GM18508 (cell line): ENCODE results near the gene MTHFR.
A peak's percentile ranks its signal among the peaks of the same experiment; 100 is the strongest.
"Not testable (repeated sequence)": the region's sequence is repeated elsewhere in the genome, so short reads cannot be mapped to it uniquely, and the experiment has no call there.

Experiments
- ATAC-seq: cut with Tn5 transposase; IDR thresholded peaks from one replicate; pipeline ENCODE4 v1.9.1; 2021; ENCODE audit warnings: moderate number of reproducible peaks; ENCODE audit not compliant: insufficient read depth, unreplicated experiment

MTHFR gene

DNA sequence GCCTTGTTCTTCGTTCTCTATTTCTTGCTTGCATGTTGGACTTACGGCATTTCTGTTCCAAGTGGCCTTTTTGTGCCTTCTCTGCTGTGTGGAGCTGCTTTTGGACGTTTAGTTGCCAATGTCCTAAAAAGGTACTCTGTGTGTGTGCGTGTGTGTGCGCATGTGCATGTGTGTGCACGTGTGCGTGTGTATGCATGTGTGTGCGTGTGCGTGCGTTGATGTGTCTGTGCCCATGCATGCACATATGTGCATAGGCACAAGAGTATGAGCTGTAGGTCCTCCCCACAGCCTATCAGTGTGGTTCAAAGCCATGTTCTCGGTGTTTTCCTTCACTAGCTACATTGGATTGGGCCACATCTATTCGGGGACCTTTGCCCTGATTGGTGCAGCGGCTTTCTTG, 28.1 kb upstream of the MTHFR start:
- ATAC-seq = no peak

DNA sequence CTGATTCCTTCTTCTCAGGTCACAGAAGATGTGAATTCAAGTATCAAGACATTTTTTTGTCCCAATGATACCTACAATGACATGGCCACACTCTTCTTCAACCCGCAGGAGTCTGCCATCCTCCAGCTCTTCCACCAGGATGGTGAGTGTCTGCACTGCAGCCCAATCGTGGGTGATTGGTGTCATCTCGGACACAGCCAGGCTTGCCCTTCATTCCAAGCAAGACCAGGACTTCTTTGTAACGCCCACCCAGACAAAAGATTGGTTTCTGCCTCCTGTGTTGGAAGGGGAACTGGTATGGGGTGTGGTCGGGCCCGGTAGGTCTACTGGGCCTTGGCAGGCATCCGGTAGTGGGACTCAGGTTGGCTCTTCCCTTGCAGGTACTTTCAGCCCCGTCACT, 27.7 kb upstream of the MTHFR start:
- no peak for ATAC-seq

DNA sequence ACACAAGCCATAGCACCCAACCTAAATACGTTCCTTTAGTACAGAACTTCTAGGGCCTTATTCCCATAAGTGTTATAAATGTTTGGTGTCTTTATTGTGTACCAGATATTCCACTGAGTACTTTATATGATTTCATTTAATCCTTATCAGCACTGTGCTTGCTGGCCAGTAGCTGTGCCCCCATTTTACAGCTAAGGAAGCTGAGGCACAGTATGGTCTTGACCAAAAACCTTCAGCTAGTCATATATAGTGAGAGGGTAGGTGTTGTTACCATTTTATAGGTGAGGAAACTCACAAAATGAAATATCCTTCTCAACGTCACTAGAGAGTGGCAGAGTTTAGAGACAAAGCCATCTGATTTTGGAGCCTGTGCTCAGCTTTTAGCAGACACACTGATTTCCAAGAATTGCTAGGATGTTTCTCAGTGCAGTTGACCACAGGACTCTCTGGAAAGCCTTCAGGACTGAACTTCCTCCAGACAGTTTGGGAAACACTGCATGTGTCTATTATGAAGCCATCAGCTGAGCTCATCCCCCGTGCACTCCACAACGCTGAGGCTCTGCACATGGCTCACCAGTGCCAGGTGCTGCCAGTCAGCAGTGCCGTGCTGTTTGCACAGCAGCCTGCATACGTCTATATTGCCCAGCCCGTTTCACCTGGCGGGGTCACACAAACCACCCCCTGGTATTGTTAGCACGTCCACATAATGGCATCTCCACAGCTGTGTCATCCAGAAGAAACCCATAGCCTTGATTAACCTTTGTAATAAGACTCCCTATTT, 26.4 kb upstream of the MTHFR start:
- no peak for ATAC-seq

DNA sequence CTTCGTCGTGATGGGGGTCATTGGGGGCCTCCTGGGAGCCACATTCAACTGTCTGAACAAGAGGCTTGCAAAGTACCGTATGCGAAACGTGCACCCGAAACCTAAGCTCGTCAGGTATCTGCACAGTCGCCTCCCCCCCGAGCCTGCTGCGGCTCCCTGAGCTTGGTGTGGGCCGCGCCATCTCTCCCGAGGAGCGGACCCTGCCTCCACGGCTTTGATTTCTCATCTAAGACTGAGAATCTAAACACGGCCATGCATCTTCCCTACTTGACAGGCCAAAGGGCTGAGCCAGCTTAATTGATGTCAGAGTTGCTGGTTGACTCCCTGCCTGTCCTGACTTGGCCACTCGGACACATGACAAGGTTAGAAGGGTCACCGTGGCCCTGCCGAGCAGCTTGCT, 22.7 kb upstream of the MTHFR start:
- no peak for ATAC-seq

DNA sequence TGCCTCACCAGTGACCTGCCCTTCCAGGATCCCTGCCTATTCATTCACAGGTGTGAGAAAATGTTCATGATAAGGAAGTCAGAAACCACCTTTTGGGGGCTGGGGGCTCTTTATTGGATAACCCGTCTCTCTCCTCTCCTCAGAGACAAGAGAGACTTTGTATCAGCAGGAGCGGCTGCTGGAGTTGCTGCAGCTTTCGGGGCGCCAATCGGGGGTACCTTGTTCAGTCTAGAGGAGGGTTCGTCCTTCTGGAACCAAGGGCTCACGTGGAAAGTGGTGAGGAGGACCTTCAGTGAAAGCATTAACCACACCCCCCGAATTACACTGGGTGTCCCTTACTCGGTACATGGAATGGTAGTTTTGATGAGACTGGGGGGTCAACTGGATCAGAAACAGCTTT, 21.2 kb upstream of the MTHFR start:
- ATAC-seq = no peak

DNA sequence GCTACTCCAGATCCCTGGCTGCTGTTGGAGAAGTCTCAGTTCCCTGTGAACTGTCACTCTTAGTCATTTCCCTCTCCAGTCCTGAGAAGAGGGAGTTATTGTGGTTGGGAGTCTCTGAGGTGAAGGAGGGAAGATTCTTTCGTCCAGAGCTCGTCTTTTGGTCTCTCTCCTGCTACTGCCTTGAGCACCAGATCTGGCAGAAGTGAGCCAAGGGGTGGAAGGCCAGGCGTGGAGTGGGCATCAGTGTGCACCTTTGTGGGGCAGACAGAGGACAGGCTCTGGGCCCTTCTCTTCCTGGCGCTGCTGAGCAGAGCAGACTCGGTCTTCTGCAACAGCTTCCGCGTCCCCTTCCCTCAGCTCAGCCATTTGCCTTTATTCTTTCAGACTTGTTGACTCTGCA, 19.4 kb upstream of the MTHFR start:
- ATAC-seq = no peak

DNA sequence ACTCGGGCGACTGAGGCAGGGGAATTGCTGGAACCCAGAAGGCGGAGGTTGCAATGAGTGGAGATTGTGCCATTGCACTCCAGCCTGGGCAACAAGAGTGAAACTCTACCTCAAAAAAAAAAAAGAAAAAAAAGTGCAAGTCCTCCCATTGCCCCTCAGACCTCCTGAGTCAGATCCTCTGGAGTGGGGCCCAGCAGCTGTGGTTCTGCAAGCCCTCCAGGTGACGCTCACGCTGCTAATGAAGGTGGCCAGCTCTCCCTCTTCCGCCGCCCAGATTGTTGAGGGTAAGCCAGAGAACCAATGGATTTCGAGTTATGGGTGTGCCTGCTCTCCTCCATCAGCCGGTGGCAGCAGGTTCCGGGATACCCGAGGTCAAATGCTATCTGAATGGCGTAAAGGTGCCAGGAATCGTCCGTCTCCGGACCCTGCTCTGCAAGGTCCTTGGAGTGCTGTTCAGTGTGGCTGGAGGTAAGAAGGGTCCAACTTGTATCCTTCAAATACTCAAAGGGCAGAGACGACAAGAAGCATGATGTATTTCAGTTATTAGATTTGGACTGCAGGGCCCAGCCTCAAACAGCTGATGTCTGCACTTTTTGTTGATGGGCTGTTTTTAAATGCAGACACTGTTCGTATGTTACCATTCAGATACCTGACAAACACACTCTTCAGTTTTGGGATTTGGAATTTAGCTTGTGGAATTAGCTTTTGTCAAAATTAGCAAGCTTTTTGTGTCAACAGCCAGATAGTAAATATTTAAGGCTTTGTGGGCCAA, 17.8 kb upstream of the MTHFR start:
- no peak for ATAC-seq

DNA sequence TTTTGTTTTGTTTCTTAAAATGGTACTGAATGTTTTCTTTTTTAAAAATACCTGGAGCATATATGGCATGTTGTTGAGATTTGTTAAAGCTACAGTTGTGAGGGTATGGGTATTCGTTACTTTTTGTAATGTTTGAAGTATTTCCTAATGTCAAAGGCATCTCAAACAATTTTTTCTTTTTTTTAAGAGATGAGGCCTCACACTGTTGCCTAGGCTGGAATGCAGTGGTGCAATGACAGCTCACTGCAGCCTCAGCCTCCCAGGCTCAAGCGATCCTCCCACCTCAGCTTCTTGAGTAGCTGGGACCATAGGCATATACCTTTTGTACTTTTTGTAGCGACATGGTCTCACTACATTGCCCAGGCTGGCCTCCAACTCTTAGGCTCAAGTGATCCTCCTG, 16.3 kb upstream of the MTHFR start:
- ATAC-seq = no peak

DNA sequence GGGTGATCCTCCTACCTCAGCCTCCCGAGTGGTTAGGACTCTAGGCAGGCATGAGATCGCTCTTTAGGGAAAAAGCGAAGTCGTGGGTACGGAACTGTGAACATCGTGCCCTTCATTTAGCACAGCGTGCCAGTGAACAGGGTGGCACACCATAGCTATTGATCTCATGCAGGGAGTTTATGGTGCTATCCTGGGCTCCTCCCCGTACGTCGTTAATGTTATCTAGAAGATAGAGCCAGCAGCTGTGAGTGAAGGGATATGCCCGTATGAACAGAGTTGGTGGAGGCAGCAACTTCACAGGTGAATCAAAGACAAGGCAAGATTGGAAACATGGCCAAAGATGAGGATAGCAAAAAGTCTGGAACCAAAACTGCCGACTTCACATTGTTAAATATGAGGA, 11.4 kb upstream of the MTHFR start:
- no peak for ATAC-seq

DNA sequence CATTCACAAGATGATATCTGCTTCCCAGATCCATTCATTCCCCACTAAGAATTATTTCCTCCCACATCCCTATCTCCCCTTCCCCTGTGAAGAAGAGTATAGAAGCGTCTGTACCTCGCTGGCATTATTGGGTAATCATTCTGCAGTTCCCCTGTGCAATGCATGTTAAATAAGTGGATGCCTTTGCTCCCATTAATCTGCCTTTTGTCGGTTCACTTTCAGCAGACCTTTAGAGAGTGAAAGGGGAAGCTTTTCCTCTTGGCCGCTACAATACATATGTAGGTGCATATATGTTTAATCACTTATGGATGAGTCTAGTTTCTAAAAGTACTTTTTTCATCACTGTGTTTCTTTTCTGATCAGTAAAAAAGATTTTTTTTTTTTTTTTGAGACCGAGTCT, 7.3 kb upstream of the MTHFR start:
- no peak for ATAC-seq

DNA sequence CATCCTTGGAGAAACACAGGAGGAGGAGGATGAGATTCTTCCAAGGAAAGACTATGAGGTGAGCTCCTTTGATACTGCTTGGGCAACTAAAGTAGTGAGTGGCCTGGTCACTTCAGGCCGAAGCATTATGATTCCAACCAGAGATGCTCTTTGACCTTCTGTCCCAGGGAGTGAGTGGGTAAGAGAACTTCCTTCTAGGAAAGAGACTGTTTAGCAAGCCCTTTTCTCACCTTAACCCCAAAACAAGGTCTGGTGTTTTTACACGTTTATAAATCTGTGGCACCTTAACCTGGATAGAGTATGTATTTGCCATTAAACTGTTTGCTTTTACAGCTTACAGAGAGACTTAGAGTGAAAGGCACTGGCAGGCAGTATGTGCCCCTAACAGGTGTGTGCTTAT, 1.4 kb upstream of the MTHFR start:
- no peak for ATAC-seq

DNA sequence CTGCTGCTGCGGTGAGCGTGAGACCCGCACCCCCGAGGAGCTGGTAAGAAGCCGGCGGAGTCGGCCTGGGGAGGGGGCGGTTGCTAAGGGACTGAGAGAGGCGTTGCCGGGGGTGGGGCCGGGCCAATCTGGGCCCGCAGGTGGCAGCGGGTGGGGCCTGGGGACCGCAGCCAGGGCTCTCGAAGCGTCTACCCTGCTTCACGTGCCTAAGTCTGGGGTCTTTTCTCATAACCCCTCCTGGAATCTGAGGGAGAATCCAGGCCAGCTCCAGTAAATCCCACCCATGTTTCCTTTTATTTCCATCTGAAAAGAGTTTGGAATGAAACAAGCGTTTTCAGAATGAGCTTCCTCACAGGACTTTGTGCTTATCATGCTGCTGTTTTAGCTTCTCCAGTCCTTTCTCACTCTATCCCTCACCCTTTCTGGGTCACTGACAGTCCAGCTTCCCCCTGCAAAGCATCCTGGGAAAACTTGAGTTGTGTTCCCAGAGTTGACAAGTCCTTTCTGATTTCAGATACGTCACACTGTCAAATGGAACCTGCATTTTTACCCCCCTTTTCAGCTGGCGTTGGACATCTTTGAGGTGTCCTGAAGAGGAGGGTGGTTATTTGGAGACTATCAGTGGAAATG, 658 bp upstream of the MTHFR start:
- peak; percentile 11 for ATAC-seq

DNA sequence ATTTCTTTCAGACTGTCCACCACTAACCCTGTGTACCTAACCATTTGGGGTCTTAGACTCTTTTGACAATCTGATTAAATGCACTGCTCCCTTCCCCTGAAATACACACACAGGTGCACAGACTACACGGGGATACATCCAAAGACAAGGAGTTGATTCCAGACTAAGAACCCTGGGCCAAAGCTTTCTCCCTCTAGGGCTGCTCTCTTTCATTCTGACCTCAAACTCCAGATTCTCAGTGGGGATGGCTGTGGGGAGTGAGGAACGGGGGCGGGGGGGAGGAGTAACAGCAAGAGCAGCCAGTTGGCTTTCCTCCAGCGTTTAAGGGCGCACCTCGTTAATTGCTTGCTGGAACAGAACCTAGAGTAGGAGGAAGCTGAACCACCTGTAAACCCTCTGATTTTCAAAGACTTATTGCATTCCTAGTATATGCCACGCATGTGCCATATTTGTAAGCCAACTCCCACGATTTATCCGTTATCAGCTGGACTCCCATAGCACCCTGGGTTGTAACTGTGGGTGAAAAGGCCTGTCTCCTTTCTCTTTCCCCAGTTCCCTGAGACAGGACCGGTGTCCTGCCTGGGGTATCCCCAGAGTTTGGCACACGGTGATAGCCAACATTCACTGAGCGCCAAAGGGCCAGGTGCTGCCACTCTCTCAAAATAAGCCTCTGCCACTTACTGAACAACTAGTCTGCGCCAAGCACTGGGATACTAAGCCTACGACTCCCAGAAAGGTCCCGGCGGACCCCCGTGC, 920 bp downstream of the MTHFR start:
- no peak for ATAC-seq

DNA sequence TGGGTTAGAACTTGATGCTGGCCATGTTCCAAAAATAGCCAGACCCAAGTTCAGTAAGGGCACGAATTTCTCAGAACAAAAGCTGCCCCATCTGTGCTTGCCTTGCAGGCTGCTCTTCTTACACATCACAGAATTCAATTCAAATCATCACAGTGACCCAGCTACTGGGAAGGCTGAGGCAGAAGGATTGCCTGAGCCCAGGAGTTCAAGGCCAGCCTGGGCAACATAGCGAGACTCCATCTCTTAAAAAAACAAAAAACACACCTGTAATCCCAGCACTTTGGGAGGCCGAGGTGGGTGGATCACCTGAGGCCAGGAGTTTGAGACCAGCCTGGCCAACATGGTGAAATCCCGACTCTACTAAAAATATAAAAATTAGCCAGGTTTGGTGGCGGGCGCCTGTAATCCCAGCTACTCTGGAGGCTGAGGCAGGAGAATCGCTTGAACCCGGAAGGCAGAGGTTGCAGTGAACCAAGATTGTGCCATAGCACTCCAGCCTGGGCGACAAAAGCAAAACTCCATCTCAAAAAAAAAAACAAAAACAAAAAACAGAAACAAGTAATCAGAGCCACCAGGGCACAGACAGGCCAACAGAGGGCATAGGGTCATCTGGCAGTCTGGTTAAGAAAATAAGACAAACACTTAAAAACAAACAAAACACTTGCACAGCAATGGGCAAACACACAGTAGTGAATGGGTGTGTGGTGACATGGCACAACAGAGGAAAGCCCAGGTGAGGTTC, 1.7 kb downstream of the MTHFR start:
- ATAC-seq = not testable (repeated sequence)

DNA sequence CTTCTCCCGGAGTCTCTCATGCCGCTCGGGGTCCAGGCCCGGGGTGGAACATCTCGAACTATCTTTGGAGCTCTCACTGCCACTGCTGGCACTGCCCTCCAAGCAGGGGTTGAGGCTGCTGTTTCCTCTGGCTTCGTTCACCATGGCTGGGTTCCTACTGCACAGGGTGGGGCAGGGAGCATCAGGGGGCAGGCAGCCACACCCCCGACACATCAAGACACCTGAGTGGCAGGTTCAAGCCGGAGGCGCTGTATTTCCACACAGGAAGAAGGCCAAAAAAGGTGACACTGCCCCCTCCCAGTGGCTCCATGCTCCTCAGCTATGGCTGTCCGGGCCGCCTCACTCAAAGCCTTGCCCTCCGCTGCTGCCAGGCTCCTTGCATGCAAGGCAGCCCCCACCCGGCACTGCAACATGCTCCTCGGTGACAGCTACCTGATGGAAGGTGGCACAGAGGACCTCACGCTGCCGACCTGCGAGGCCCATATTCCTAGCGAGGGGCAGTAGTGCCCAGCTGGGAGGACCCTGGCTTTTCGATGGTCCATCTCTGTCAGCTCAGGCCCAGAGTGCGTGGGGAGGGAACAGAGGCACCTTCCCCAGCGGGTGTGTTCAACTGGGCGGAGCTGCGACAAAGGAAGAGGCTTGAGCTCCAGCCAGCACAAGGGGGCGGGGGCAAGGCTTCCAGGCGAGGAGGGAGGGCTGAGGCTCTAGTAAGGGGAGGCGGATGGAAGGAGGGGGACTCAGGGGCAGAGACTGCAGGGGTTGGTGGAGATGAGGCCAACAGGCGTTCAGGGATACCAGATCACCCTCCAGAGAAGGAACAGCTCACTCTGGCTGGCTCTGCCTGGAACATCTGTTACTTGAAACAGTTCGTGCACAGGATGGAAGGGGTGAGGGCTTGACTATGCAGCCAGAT, 2.5 kb downstream of the MTHFR start:
- ATAC-seq = no peak

DNA sequence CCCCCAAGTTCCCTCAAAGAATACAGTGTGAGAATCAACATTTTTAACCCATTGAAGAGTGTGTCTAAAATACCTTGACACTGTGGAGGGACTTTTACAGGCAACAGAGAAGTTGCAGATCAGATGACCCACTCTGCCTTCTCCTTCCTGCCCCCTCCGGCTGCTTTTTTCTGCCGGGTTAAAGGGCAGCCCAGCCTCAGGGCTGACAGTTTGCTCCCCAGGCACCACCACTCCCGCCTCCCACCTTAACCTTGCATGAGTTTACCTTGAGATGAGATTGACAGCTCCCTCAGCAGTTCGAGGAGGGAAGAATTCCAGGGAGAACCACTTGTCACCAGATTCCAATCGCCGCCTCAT, 3.2 kb downstream of the MTHFR start:
- ATAC-seq = no peak

DNA sequence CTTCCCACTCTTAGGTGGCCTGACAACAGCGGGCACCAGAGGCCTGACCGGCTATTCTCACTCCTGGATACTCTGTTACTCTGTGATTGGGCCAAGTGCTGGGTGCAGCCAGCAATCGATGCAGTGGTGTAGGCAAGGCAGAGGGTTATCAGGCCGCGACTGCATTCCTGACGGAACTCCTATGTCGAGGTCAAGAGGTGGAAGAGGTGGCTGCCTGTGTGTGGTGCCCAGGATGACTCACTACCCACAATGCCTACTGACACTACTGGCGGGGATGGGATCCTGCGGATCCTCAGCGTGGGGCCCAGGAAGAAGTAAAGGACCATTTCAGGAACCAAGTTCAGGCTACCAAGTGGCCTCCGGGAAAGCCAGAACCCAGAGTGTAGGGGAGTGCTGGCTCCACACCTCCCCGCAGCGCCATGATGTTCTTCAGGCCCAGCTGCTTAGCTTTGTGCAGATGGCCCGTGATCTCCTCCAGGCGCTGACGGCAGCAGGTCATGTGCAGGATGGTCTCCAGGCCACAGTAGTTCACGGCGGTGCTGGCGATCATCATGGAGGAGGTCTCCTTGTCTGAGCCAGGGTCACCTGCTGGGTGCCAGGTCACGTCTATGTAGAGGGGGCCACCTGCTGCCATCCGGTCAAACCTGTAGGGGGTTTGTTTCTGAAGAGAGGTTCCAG, 4.9 kb downstream of the MTHFR start:
- no peak for ATAC-seq

DNA sequence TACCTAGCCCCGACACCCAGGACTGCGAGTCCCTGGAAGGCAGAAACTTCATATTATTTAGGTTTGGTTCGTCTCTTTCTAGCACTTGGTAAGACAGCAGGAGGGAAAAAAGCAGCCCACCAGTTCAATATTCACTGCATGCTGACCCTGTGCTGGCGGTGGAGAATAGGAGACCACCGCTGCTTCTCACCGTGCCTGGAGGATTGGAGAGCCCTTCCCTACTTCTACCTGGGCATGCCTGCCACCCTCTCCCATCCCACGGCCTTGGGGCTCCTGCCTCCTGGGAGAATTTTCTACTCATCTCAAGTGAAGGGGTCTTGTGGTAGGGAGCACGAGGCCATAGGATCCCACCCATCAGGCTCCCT, 5.4 kb downstream of the MTHFR start:
- ATAC-seq = no peak

DNA sequence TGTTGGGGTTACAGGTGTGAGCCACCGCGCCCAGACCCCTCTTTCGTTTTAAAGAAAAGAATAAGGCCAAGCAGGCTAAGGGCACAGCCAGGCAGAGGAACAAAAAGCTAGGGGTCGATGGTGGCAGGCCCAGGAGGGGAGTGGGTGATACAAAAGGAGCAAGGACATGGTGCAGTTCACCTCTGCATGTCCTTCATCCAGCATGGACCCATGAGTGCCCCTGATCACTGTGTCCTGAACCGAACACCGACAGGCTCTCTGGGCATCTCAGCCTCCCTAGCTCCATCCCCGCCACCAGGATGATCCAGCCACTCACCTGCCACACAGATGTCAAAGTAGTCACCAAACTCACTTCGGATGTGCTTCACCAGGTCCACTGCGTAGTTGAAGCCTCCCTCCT, 5.9 kb downstream of the MTHFR start:
- no peak for ATAC-seq
